ENCODE measurements around the gene SLC37A4.
"Not testable (repeated sequence)": the region's sequence is repeated elsewhere in the genome, so short reads cannot be mapped to it uniquely, and the experiment has no call there.

SLC37A4 gene

DNA sequence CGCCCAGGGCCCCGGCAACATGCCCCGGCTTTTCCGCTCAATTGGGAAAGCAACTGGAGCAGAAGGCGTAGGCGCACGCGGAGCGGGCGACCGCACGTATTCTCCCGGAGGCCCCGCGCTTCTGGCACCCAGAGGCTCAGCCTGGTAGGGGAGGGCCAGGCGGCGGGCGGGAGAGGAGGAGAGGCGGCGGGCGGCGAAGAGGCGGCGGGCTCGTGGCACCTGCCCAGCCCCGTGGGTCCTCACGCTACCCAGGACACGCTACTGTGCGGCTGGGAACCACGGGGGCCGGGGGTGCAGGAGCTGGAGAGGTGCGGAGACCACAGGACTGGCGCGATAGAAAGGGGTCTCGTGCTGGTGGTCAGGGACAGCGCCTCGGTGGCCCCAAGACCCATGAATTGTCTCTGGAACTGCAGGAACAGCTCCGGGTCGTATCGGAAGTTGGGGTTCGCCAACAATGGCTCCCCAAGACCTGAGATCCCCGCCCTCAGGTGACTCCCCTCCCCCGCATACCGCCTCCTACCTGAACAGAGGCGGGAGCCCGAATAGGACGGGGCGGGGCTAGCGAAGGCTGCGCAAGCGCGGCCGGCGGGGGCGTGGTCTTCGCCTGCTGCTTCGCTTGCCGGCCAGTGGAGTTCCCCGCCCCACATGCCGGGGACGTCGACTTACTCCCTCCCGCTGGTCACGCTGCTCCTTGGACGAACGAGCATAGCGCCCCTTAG, at the start of gene SLC37A4:
SLC37A4 (minus strand) TSS at position 549 of the 719 bp plus-strand sequence.
- peak; percentile 97 for DNase-seq

DNA sequence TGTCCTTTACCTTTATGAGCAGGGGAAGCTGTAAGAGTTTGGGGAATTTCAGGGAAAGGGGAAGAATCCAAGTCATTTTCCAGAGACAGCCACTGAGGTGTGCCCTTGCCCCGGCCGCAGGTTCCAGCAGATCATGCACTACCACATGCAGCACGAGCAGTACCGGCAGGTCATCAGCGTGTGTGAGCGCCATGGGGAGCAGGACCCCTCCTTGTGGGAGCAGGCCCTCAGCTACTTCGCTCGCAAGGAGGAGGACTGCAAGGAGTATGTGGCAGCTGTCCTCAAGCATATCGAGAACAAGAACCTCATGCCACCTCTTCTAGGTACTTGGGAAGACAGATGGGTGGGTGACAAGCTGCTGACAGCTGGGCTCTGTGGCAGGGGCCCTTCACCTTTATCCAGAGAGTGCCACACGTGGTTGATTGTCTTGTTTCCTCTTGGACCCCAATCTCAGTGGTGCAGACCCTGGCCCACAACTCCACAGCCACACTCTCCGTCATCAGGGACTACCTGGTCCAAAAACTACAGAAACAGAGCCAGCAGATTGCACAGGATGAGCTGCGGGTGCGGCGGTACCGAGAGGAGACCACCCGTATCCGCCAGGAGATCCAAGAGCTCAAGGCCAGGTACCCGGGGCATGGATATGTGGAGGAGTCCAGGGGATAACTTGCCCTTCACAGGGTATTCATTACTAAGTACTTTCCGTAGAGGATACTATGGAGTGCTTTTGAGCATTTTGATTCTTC, 48.2 kb upstream of the SLC37A4 start:
- DNase-seq, result no peak

DNA sequence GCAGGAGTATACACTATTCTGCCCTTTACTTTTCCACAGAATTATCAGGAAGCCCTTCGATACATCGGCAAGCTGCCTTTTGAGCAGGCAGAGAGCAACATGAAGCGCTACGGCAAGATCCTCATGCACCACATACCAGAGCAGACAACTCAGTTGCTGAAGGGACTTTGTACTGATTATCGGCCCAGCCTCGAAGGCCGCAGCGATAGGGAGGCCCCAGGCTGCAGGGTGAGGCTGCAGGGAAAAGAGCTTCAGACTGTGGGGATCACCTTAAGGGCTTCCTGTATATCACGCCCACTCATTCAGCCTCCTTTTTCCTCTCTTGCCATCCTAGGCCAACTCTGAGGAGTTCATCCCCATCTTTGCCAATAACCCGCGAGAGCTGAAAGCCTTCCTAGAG, 47.2 kb upstream of the SLC37A4 start:
- DNase-seq, result no peak

DNA sequence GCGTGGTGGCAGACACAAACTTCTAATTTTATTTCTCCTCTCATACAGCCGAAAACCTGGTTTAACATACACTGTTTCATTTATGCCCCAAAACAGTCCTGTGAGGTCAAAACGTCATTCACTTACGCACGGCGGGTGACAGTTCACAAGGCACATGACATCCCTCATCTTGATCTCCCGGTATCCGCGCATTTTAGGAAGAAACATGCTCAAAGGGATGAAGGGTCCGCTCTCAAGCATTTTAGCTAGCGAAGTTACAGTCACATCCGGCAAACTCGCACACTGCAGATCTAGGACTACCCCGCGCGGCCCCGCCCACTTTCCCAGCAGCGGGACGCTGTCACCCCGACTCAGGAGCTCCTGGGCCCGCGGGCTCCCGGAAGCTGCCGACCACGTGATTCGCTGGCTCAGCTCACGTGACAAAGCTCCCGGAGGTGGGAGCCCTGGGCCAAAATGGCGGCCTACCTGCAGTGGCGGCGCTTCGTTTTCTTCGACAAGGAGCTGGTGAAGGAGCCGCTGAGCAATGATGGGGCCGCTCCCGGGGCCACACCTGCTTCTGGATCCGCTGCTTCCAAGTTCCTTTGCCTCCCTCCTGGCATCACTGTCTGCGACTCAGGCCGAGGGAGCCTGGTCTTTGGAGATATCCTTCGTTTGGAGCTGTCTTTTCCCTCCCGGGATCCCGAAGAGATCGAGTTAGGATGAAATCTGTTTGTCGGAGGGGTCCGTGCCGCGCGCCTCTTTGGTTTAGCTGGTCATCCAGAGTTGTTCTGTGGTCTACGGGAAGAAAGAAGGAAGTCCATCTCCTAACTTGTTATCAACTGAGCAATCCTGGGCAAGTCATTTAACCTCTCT, 36.9 kb upstream of the SLC37A4 start, which contains the start of gene VPS11:
VPS11 (plus strand) TSS at position 448 of the 852 bp plus-strand sequence; CDS start at position 454, 6 bp downstream.
- peak; percentile 92 for DNase-seq

GRCh38 chr11:119065369-119065768, 34.7 kb upstream of the SLC37A4 start:
- DNase-seq, result no peak

- no peak for DNase-seq
These were observed 32.1 kb upstream of the SLC37A4 start for GRCh38 chr11:119062779-119063178.

DNA sequence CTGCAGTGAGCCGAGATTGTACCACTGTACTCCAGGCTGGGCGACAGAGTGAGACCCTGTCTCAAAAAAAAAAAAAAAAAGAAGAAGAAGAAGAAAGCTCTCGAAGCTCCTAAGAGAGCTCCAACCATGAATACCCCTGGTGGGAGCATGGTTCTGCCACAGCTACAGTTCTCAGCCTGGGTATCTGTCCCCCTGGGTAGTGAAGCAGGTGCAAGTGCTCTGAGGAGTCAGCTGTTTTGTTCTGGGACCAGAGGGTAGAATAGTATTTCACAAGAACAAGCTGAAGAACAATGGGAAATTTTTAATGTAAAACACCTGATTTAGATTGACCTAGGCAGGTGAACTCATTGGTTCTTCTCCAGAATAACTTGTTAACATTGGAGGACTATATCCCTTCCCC, 30.6 kb upstream of the SLC37A4 start:
- no peak for DNase-seq

GRCh38 chr11:119059128-119059527, 28.5 kb upstream of the SLC37A4 start:
- not testable (repeated sequence) for DNase-seq

DNA sequence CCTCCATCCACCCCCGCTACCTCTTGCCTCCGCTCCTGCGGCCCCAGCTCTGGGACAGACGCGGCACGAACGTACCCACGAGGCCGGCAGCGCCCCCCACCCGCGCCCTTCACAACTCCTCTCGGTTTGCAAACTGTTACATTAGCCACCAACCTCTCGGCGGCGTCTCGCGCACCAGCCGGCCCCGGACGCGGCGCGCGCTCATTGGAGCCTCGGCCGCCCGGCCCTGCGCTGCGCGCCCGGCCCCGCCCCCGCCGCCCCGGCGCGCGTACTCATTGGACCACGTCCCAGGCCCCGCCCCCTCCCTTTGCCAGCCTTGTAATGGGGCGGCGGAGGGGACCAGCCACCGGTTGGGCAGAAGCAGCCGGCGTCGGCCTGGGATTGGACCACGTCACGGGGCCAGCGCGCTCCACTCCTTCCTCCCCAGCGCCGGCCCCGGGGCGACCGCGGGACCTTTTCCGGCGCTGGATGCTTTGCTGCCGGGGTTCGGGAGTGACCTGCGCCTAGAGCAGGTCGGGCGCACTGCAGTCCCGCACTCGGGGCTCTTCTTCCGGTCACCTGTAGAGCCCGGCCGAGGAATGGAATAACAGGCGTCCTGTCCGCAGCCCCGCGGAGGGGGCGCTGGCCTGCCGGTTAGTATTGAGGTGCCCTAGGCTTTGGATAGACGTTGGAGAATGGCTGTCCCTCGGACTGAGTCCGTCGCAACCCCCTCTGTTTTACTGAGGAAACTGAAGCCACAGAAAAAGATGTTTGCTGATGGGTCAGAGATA, 26.5 kb upstream of the SLC37A4 start, which contains the start of gene HYOU1:
HYOU1 (minus strand) TSS at position 206 of the 770 bp plus-strand sequence. CDS start 1,045 bp downstream, outside the sequence.
- DNase-seq, result peak; percentile 98

- DNase-seq, result peak; percentile 60
These were observed 25.8 kb upstream of the SLC37A4 start for GRCh38 chr11:119056421-119056999.

GRCh38 chr11:119055901-119056300, 25.2 kb upstream of the SLC37A4 start:
- peak; percentile 14 for DNase-seq

DNA sequence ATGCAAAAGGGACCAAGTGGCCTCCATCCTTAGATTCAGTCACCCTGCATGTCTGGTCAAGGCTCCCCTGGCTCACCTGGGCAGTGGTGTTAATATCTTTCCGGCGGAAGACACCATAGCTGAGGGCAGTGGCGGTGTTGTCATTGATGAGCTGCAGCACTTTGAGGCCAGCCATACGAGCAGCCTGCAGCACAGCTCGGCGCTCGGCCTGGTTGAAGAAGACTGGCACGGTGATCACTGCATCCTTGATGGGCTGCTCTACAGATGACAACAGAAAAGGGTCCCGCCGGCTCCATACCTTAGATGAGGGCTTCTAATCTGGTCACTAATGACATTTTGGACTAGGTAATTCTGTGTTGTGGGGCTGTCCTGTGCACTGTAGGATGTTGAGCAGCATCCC, 23.7 kb upstream of the SLC37A4 start:
- no peak for DNase-seq

DNA sequence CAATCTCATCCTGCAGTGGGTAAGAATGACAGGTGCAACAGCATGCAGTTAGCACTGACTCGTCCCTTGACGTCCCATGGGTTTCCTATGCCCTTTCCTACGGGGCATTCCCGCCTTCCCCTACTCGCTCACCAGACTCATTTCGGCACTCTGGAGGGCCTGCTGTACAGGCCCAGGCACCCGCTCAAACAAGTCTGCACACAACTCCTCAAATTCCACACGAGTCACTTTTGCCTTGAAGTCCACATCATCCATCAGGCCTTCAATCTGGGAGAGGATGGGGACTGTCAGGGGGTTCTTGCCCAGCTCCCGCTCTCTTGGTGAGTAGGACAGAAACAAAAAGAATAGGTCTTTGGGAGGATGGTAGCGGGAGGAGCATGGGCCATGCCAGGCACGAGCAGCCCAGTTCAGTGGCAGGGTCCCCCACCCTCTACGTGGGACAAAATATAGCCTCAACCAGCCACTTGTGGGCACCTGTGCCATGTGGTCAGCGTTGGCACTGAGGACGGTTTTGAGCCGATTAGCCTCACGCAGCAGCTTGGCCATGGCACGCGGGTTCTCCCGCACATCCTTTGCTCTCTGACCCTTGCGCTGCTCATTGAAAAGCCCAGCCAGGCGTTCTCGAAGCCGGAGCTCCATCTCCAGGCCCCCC, 21.6 kb upstream of the SLC37A4 start:
- no peak for DNase-seq

- no peak for DNase-seq
These were observed 20.9 kb upstream of the SLC37A4 start for GRCh38 chr11:119051440-119052162.

GRCh38 chr11:119049081-119049480, 18.4 kb upstream of the SLC37A4 start:
- no peak for DNase-seq

DNA sequence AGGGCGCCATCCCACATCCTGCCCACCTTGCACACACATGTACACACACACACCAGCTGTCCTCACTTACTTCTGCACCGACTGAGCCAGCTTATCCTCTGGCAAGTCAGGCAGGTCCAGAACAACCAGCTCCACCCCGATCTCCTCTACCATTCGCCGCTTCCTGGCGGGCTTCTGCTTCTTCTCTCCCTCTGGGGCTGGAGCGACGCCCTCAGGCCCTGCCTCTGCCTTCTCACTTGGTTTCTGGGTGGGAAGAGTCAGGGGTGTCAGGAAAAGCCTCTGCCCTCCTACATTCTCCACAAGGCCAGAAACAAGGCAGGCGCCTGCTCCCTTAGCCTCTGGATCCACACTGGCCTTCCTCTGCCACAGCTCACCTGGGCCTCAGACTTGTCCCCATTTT, 18.0 kb upstream of the SLC37A4 start:
- no peak for DNase-seq

- no peak for DNase-seq
These were observed 16.5 kb upstream of the SLC37A4 start for GRCh38 chr11:119047205-119047604.

DNA sequence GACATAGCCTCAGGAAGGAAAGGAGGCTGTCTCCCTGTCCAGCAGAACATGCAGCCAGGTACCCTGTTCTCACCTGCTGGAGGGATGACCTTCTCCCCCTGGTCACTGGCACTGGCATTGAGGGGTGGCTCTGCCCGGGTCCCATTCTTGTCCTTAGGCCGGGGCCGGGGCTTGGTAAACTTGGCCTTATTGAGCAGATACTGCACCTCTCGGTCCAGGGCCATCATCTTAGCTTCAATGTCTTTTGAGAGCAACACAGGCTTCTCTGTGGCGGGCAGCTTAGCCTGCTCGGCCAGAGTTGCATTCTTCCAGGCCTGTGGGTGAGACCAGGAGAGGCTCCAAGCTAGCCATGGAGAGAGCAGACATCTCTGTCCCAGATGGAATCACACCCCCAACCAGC, 15.8 kb upstream of the SLC37A4 start:
- no peak for DNase-seq

- no peak for DNase-seq
These were observed 14.0 kb upstream of the SLC37A4 start for GRCh38 chr11:119044708-119045107.

DNA sequence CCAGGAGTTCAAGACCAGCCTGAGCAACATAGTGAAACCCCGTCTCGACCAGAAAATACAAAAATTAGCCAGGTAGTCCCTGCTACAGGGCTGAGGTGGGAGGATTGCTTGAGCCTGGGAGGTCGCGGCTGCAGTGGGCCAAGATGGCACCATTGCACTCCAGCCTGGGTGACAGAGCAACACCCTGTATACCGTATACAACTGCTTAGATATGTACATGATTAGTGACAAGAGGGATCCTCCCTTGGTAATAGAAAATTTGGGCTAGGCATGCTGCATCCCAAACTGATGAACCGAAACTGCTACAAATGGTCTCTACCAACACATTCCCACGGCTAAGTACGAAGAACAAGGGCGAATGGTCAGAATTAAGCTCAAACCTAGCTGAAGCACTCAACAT, 12.2 kb upstream of the SLC37A4 start:
- DNase-seq, result no peak

Measured in COR-L47 (cell line).